Measurements from ENCODE around the gene PTPRS.

- TF ChIP-seq SIN3A (IDR thresholded peaks at IDR 0.05; ENCODE audit: borderline replicate concordance, insufficient read depth, low read length), result no peak
- TF ChIP-seq TAF1 (IDR thresholded peaks at IDR 0.05; ENCODE audit: borderline replicate concordance, insufficient read depth, low read length), result no peak
Measured at GRCh38 chr19:5321851-5322681, 18.5 kb downstream of the PTPRS start.

Measured in PFSK-1 (cell line).